Pons (tissue), 1 donor: ENCODE data around the gene LCE3B.
"Not testable (repeated sequence)": the region's sequence is repeated elsewhere in the genome, so short reads cannot be mapped to it uniquely, and the experiment has no call there.

Experiments used
- DNase-seq: peaks from one replicate; pipeline ENCODE4 v3.0.0-alpha.2; 2016; ENCODE audit warnings: low spot score

LCE3B gene, protein sequence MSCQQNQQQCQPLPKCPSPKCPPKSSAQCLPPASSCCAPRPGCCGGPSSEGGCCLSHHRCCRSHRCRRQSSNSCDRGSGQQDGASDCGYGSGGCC

DNA sequence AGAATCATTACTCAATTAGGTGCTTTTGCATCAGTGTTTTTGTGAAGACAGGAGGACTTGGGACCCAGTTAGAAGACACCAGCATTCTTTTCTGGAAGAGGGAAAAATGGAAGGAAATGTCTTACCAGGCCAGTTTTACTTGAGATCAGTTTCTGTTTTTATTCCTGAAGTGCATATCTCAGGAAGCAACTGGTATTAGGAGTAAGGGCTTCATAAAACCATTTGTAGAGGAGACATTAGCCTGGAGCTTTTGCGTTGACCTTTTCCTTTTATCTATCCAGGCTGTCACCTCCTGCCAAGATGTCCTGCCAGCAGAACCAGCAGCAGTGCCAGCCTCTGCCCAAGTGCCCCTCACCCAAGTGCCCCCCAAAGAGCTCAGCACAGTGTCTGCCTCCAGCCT, at the start of gene LCE3B:
LCE3B (plus strand) TSS at position 301 of the 400 bp plus-strand sequence; CDS start at position 301, 0 bp downstream.
- no peak for DNase-seq

DNA sequence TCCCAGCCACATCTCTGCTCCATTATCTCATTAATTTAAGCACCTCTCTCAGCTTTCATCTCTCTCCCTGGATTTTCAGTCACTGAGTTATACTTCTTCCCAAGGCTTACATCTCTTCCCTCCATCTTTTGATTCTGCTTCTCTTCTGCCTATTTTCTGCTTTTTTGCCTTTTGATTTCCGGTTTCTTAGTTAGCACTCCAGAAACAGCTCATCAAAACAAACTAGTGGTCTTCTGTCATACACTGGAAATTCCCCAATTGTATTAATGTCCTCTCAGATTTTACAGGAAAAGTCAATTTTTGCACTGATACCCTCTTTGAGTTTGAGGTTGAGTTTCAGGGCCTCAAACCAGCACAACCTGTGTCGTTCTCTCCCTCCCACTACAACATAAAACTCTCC, 48.5 kb upstream of the LCE3B start:
- DNase-seq: no peak

DNA sequence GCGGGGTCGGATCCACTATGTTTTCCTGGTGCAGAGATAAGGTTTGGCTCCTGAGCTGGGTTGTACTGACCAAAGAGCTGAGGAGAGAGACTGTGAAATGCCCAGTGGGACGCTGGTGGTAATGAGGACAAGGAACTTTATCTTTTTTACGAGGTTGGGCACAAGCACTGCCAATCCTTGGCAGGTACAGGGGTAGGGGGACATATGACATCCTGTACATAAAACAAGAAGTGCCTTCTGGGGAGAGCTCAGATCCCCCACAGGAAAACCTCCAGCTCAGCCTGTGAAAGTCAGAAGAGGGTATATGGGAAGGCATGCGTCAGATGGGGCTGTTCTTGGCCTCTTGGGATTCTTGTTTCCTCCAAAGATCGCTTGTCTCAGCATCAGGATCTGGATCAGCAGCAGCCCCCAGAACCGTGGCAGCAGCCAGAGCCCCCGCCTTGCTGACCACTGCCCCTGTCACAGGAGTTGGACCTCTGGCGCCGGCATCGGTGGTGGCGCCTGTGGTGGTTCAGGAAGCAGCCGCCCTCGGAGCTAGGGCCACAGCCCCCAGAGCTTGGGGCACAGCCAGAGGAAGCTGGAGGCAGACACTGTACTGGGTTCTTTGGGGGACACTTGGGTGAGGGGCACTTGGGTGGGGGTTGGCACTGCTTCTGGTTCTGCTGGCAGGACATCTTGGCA, 47.9 kb upstream of the LCE3B start:
- no peak for DNase-seq

DNA sequence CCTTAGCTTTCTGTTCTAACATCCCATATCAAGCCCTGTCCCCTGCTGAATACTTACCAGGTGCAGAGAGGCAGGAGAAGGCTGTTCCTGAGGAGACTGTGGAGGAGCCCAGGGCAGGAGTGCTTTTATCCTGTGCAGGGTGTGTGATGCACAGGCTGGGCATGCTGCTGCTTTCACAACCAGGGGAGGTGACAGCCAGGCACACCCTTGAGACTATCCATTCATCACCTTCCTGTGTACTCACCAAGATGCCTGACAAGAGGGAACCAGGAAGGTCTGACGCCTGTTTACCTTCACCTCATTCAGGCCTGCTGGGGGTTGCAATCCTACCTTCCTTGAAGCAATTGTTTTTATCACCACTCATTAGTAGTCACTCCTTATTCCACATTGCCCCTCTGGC, 46.9 kb upstream of the LCE3B start, which contains the start of gene LCE3E:
LCE3E (minus strand) TSS at position 100 of the 400 bp plus-strand sequence. CDS start 572 bp downstream, outside the sequence.
- no peak for DNase-seq

DNA sequence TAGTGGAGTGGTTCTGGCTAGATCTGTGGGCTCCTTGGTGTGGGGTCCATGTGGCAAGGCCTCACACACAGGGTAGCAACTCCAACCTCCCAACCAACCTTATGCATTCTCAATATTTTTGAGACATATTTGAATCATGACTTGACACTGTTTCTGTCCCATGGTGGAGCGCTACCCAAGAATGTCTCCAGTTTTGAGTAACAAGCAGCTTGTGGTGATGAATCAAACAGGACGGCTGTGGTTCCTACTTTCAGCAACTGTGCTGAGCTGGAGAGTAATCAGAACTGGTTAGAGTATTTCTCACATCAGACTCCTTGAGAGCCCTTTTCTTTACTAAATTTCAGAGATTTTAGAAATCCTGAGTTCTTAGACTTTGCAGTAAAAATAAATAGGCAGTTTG, 36.4 kb upstream of the LCE3B start:
- no peak for DNase-seq

DNA sequence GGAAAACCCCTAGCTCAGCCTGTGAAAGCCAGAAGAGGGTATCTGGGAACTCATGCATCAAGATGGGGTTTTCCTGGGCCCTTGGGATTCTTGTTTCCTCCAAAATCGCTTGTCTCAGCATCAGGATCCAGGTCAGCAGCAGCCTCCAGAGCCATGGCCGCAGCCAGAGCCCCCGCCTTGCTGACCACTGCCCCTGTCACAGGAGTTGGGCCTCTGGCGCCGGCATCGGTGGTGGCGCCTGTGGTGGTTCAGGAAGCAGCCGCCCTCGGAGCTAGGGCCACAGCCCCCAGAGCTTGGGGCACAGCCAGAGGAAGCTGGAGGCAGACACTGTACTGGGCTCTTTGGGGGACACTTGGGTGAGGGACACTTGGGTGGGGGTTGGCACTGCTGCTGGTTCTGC, 34.1 kb upstream of the LCE3B start:
- DNase-seq: not testable (repeated sequence)

DNA sequence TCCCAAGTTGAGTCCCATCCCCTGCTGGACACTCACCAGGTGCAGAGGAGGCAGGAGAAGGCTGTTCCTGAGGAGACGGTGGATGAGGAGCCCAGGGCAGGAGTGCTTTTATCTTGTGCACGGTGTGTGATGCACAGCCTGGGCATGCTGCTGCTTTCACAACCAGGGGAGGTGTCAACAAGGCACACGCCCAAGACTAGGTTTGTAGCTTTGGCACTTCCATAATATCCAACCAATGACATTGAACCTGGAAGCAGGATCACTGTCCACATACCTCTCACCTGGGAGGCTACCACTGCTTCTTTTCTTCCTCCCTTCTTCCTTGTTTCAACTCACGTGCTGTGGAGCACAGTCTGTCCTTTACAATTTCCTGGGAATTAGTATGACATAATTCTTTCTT, 33.2 kb upstream of the LCE3B start, which contains the start of gene LCE3D:
LCE3D (minus strand) TSS at position 84 of the 400 bp plus-strand sequence. CDS start 580 bp downstream, outside the sequence.
- no peak for DNase-seq

DNA sequence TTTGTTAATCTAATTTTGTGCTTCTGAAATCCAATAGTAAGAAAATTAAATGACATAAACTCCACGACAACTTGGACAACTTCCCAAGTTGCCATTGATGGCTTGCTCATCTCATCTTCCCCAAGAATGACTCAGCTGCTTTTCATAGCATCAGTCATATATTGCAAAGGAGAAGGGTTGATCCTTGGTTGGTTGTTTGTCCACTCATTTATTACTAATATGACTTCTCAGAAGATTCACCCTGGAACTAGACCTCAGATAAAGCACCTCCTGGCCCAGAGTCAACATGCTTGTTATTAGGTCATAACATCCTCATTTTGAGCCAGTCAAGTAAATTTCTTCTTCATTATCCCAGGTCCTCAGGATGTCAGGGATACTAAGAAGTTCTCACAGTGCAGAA, 31.0 kb upstream of the LCE3B start:
- DNase-seq: no peak

DNA sequence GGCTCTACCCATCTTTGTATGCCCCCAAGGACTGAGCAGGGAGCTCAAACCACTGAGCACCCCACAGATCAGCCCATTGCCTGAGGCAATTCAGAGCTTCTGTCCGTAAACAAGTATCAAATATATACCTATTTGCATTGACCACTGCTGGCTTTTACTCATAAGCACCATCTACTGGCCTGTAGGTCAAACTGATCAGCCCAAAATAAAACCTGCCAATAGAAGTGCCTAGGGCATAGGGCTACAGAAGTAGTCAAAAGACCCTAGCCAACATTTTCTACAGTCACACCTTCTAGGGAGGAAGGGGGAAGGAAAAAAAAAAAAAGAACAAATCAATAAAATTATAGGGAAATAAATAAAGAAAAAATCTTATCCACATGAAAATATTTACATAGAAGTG, 28.0 kb upstream of the LCE3B start:
- no peak for DNase-seq

DNA sequence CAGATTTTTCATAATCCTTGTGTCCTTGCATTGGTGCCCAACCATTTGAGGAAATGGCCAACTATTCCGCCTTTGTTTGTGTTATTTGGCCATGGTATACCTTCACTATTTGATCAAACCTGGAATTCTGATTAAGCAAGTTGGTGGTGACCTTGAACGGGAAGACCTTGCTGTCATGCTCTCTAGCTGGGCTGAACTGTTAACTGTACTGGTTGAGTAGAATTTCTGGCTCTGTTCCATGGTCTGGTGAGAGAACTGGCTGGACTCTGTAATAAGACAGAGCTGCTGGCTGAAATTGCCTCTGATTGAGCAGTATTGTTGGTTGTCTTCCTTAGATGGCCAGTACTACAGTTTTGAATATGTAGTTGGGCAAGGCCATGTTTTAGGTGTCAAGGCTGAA, 16.6 kb upstream of the LCE3B start:
- no peak for DNase-seq

DNA sequence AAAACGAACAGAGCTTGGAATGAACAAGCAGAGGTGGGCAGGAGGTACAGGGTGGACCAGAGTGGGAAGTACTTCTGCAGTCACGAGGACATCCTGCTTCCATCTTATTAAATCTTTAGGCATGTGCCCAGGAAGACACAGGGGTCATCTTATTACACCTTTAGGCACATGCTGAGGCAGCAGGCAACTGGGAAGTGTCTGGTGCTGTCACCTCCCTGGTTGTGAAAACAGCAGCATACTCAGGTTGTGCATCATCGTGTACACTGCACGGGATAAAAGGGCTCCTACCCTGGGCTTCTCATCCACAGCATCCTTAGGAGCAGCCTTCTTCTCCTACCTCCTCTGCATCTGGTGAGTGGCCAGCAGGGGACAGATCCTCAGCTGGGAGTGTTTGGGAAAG, 13.7 kb upstream of the LCE3B start, which contains the start of gene LCE3C:
LCE3C (plus strand) TSS at position 301 of the 400 bp plus-strand sequence. CDS start 498 bp downstream, outside the sequence.
- no peak for DNase-seq

DNA sequence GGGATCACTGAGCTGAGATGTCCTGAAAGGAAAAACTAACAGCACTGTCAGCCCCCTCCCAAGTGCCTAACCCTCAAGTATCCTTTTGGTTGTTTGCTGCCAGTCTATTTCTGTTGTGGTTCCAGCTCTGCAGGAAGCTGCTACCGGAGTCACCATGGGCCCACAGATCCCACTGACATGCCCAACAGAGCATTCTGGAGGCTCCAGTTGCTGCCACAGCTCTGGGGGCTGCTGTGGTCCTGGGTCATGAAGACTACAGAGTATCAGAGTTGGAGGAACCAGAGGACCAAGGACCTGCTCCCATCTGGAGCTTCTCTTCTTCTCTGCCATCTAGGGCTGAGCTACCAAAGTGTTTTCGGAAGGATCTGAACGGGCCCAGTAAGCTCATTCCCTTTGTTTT, 8.4 kb downstream of the LCE3B start:
- DNase-seq: no peak

DNA sequence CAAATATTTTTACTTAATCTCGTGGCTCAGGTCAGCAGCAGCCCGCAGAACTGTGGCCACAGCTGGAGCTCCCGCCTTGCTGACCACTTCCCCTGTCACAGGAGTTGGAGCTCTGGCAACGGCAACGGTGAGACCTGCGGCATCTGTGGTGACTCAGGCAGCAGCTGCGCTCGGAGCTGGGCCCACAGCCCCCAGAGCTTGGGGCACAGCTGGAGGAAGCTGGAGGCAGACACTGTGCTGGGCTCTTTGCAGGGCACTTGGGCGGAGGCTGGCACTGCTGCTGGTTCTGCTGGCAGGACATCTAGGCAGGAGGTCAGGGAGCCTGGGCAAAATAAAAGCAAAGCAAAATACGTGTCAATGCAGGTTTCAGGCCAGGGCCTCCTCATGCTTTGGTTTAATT, 9.2 kb downstream of the LCE3B start, which contains the start of gene LCE3A:
LCE3A (minus strand) TSS at position 301 of the 400 bp plus-strand sequence; CDS start at position 301, 0 bp downstream.
- no peak for DNase-seq

DNA sequence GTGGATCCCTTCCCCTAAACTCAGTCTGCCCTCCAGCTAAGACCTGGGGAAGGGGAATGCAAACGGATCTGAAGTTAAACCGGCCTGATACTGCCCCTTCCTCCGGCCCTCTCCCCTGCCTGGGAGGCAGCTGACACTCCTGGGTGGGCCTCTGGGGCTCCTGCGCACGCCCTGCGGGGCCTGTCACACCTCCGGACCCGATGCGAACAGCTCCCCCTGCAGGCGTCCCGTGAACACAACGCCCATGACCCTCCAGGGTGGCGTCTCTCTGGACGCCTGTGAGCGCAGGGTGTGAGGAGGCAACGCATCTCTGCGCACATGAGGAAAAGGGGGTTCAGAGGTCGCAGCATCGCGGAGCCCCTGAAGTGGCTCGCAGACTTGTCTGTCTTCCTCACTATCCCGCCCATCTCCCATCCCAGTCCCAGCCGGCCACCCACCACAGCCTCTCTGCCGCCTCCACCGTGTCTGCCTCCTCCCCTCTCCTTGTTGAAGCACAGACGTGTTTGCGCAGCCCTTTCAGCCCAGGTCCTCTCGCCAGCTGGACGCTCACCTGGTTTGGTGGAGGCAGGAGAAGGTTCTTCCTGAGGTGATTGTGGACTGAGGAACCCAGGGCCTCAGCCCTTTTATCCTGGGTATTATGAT, 9.7 kb downstream of the LCE3B start:
- DNase-seq: no peak

DNA sequence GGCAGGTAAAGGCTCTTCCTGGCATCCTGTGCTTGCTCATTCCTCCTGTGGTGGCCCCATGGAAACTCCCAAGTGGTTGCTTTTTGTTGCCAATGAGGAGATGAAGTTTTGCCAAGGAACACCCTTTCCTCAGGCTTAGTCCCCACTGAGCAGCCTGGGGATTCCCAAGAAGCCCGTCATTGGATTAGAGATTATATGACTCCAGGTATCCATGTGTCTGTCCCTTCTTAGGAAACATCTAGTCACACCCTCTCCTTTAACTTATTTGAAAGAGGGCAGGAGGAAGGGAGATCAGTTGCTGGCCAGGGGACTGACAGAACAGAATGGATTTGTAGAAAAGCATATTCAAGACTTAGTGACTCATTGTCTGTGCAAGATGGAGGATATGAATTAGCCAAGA, 13.1 kb downstream of the LCE3B start:
- DNase-seq: no peak

DNA sequence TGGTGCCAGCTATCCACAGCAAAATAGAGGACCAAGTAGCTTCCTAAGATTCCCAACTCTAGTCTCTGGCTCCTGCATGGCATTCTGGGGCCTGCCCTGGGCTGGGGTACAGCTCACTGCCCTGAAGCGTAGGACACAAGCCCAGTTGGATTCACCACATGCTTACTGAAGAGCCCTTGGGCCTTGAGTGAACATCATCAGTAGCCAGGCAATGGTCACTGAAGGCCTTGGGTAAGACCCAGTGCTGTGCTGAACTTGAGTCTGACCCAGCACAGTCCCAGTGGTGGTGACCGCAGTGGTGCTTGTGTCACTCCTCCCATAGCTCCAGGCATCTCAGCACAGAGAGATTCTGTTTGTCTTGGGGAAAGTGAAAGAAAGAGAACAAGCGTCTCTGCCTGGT, 17.0 kb downstream of the LCE3B start:
- DNase-seq: no peak

DNA sequence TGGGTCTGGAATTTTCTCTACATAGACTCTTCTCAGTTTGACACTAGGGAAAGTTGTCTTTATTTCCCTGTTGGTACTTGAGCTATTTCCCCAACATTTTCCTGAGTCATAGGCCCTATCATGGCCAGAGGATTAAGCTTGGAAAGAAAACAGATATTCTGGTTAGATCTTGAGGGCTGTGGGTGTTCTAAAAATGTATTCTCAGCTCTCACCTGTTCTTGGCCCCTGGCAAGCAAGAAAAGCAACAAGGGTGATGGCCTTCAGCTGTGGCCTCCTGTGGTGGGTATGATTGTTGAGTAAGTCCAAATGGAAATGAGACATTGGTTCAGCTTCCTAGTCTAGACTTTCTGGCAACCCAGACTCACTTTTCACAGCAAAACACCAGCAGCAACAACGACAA, 26.7 kb downstream of the LCE3B start:
- no peak for DNase-seq

DNA sequence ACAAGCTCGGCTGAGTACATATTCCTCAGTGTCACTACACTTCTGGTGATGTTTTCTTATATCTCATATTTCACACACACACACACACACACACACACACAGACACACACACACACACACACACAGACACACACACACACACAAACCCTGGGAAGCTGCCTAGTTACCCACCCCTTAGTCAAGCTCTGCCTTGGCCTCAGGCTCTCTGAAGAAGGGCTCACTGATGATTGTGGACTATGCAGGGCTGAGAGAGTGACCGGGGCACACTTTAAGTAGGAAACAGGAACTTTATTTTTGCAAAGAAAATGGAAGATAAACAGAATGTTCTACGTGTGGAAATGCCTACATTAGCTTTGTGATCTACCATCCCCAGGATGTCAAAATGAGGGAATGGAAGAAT, 30.3 kb downstream of the LCE3B start:
- no peak for DNase-seq

DNA sequence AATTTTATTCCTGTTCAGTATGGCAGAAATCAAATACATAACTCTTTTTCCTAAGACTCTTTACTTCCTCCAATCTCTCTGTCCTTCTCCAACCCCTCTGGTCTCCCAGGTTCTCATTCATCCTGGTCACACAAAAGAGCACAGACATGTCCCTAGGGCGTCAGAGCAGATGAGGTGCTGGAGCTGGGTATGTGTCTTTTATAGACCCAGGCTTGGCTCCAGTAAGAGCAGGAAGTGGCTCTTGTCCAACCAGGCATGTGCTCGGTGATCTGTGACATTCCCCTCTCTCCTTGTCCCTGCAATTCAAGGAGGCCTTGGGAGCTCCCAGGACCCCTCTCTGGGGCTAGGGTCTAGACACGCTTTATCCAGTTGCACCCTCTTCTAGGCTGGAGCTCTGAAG, 31.5 kb downstream of the LCE3B start:
- no peak for DNase-seq

DNA sequence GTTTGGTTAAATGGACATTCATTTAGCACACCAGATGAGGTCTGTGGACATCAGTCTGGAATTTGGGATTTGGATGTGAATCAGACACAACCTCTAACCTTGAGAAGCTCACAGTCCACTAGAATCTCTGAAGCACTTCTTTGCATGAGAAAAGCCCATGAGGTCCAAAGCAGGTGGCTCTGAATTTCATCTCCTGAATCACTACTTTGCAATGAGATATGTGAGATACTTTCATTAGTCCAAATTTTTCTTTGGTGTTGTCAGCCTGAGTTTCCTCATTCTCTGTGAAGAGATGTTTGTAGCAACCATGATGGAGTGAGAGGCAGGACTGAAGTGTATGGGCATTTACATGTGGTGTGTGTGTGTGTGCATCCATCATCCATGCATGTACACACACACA, 33.0 kb downstream of the LCE3B start:
- DNase-seq: no peak

DNA sequence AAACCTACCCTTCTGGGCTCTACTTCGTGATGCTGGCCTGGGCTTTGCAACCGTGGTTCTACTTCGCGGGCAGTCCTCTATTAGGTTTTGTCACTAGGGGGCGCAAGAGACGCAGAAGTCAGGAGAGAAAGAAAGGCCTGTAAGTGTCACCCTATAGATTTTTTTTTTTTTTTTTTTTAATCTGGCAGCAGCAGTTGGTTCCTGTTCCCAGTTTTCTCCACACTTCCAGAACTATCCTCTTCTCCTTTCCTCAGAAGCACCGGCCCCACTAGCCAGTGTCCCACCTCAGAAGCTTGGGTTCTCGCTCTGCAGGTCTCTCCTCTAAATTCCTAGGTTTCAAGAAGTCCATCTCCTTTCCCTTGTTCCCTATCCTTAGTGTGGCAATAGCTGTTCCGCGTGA, 40.5 kb downstream of the LCE3B start:
- peak; percentile 54 for DNase-seq

DNA sequence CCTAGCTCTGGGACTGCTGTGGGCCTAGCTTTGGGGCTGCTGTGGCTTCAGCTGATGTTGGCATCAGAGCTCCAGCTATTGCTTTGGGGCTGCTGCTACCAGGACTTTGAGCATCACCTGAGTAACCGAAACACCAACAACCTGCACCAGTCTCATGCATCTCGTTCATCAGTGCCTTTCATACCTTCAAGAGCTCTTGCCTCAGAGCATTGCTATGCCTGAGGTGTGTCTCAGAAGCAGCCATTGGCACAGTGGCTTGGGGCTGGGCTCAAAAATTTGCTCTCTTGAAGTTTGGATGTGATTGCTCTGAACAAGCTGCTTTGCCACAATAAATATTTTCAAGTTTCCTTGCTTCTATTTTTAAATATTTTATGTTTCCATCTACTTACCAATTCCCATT, 42.8 kb downstream of the LCE3B start:
- DNase-seq: no peak

DNA sequence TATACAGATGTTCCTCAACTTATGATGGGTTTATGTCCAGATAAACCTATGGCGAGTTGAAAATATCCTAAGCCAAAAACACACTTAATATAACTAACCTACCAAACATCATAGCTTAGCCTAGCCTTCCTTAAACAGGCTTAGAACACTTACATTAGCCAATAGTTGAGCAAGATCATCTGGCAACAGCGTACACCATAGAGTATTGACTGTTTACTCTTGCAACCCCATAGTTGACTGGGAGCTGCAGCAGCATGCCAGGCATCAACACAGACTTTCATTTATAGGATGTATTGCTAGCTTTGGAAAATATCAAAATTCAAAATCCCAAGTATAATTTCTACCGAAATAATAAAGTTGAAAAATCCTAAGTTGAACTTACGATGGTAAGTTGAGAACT, 44.1 kb downstream of the LCE3B start:
- DNase-seq: no peak
